ENCODE measurements around the gene CD1E. TPM values are rescaled to one million over a fixed set of nuclear protein-coding genes. Genes with fewer than 3 reads are reported as not detected.

CD1E gene
- total and polyA plus RNA-seq, 2 of the 4 experiments (the other 2 are of a cell fraction): not detected

DNA sequence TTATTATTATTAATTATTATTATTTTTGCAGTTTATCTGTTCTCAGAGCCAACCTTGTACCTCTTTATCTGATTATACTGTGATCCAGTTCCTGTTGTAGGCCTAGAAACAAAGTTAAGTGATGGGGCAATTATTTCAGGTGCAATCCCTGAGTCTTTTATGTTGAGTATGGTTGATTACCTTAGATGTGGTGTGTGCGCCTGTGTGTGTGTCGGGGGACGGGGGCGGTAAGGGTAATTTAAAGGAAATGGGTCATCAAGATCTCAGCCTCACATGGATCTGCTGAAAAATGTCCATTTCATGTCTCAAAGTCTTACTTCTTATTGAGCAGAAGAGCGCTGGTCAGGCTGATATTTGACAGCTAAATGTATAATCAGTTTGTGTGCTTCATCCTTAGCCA lies 53.4 kb downstream of the CD1E start:
- DNase-seq: no peak
- no peak overlapping the region for H3K27ac ChIP-seq (ENCODE audit: insufficient read depth, low read length)
- H3K36me3 ChIP-seq (ENCODE audit: control insufficient read depth, insufficient read depth, low read length): no peaks in the 10 kb centered on the region
- no peak overlapping the region for H4K5ac ChIP-seq (ENCODE audit: low read depth, low read length)
- no peaks in the 10 kb centered on the region for H3K9me3 ChIP-seq (ENCODE audit: control insufficient read depth, insufficient read depth, low read length)
- in situ Hi-C loops (cut with MboI; ENCODE audit: low sequenced_read_pairs) (no loop called here), dilution Hi-C loops (cut with HindIII; ENCODE audit: low sequenced_read_pairs, unreplicated experiment) (no loop called here), intact Hi-C loops (cut with micrococcal nuclease) (no loop called here)
- POLR2A ChIA-PET (ENCODE audit: unreplicated experiment): no interaction called here
- no peak for TF ChIP-seq SMC3 (IDR thresholded peaks at IDR 0.05; ENCODE audit: low read depth, low read length)
- TF ChIP-seq, protein P1, sequence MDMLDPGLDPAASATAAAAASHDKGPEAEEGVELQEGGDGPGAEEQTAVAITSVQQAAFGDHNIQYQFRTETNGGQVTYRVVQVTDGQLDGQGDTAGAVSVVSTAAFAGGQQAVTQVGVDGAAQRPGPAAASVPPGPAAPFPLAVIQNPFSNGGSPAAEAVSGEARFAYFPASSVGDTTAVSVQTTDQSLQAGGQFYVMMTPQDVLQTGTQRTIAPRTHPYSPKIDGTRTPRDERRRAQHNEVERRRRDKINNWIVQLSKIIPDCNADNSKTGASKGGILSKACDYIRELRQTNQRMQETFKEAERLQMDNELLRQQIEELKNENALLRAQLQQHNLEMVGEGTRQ (IDR thresholded peaks at IDR 0.05; ENCODE audit: low read depth, low read length): no peak
- TF ChIP-seq, protein P2, sequence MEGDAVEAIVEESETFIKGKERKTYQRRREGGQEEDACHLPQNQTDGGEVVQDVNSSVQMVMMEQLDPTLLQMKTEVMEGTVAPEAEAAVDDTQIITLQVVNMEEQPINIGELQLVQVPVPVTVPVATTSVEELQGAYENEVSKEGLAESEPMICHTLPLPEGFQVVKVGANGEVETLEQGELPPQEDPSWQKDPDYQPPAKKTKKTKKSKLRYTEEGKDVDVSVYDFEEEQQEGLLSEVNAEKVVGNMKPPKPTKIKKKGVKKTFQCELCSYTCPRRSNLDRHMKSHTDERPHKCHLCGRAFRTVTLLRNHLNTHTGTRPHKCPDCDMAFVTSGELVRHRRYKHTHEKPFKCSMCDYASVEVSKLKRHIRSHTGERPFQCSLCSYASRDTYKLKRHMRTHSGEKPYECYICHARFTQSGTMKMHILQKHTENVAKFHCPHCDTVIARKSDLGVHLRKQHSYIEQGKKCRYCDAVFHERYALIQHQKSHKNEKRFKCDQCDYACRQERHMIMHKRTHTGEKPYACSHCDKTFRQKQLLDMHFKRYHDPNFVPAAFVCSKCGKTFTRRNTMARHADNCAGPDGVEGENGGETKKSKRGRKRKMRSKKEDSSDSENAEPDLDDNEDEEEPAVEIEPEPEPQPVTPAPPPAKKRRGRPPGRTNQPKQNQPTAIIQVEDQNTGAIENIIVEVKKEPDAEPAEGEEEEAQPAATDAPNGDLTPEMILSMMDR (conservative IDR thresholded peaks at IDR 0.05; ENCODE audit: low read depth, low read length): no peak
- TF ChIP-seq CHD1 (IDR thresholded peaks at IDR 0.05; ENCODE audit: low read depth, low read length): no peak
- TF ChIP-seq BHLHE40 (IDR thresholded peaks at IDR 0.05; ENCODE audit: low read depth, low read length): no peak
- no peak for TF ChIP-seq FOS (IDR thresholded peaks at IDR 0.05; ENCODE audit: low read depth, low read length)
- TF ChIP-seq POLR2A (IDR thresholded peaks at IDR 0.05; ENCODE audit: low read depth, low read length): no peak
- TF ChIP-seq RAD21 (IDR thresholded peaks at IDR 0.05; ENCODE audit: low read length): no peak
- no peak for TF ChIP-seq NFE2L2 (IDR thresholded peaks at IDR 0.05; ENCODE audit: low read depth, low read length)
- H3K4ac ChIP-seq (ENCODE audit: low read depth, low read length): no peak overlapping the region
- H3K23ac ChIP-seq (ENCODE audit: low read depth, low read length): no peak overlapping the region
- no peak overlapping the region for H4K8ac ChIP-seq (ENCODE audit: low read depth in 2 of 2, low read length in 2 of 2)
- CTCF ChIA-PET: no interaction called here
- no TSS peak for BruUV-seq (replicated peaks)
- H4K91ac ChIP-seq (ENCODE audit: insufficient read depth, low read depth, low read length): no peak overlapping the region
- H3K4me2 ChIP-seq (ENCODE audit: low read depth, low read length): no peak overlapping the region
- H3K14ac ChIP-seq (replicated peaks; ENCODE audit: low read depth, low read length): no peak overlapping the region
- no peak overlapping the region for H2BK20ac ChIP-seq (ENCODE audit: low read depth, low read length)
- no peak overlapping the region for H2AK5ac ChIP-seq (ENCODE audit: low read depth, low read length)
- H4K20me1 ChIP-seq (ENCODE audit: insufficient read depth, low read length): no peaks in the 10 kb centered on the region
- H2AFZ ChIP-seq (replicated peaks; ENCODE audit: low read length, poor library complexity): no peak overlapping the region
- H2BK15ac ChIP-seq (ENCODE audit: low read depth, low read length): no peak overlapping the region
- no peak overlapping the region for H2BK5ac ChIP-seq (ENCODE audit: low read depth, low read length, poor library complexity, severe bottlenecking)
- H3K18ac ChIP-seq (ENCODE audit: low read depth, low read length): no peak overlapping the region
- H3K9ac ChIP-seq (ENCODE audit: low read depth, low read length): no peak overlapping the region
- no CpG with 5 or more reads among the region's 5 CpGs for WGBS, 2 experiments (ENCODE audit: extremely low coverage in 2 of 2, insufficient read length in 1 of 2)
- no peaks in the 10 kb centered on the region for H3K27me3 ChIP-seq (ENCODE audit: control insufficient read depth, insufficient read depth, low read length)
- no peak overlapping the region for H2AK9ac ChIP-seq (replicated peaks; ENCODE audit: low read depth, low read length, poor library complexity)
- no peak overlapping the region for H3K56ac ChIP-seq (ENCODE audit: extremely low read depth, insufficient read depth, low read length)
- no peak for ATAC-seq (ENCODE audit: low read depth)
- no peak overlapping the region for H3K4me3 ChIP-seq (ENCODE audit: insufficient read depth, low read depth, low read length)
- H3K9me1 ChIP-seq (ENCODE audit: insufficient read depth, low read length): no peaks in the 10 kb centered on the region
- H3K4me1 ChIP-seq (ENCODE audit: control insufficient read depth, insufficient read depth, low read length): no peaks in the 10 kb centered on the region
- no peaks in the 10 kb centered on the region for H3K79me1 ChIP-seq (ENCODE audit: low read depth in 1 of 2, low read length in 2 of 2)
- no peak overlapping the region for H2BK120ac ChIP-seq (ENCODE audit: low read depth, low read length)

Other genes with a start within 250 kb of the CD1E start
- gene CD1D, start 173.0 kb upstream of the CD1E start, total RNA-seq (2012; rRNA removed): not detected in 2 replicates
- not detected in 2 replicates for gene CD1D, start 173.0 kb upstream of the CD1E start, polyA plus RNA-seq (2012; rRNA removed)
- gene CD1A, start 99.5 kb upstream of the CD1E start, total RNA-seq (2012; rRNA removed): not detected in 2 replicates
- not detected in 2 replicates for gene CD1A, start 99.5 kb upstream of the CD1E start, polyA plus RNA-seq (2012; rRNA removed)
- gene CD1C, start 64.0 kb upstream of the CD1E start, total RNA-seq (2012; rRNA removed): not detected in 2 replicates
- not detected in 2 replicates for gene CD1C, start 64.0 kb upstream of the CD1E start, polyA plus RNA-seq (2012; rRNA removed)
- not detected in 2 replicates for gene CD1B, start 22.4 kb upstream of the CD1E start, total RNA-seq (2012; rRNA removed)
- not detected in 2 replicates for gene CD1B, start 22.4 kb upstream of the CD1E start, polyA plus RNA-seq (2012; rRNA removed)
- gene OR10T2, start 45.6 kb downstream of the CD1E start, total RNA-seq (2012; rRNA removed): not detected in 2 replicates
- gene OR10T2, start 45.6 kb downstream of the CD1E start, polyA plus RNA-seq (2012; rRNA removed): not detected in 2 replicates
- not detected in 2 replicates for gene OR10K2, start 72.3 kb downstream of the CD1E start, total RNA-seq (2012; rRNA removed)
- not detected in 2 replicates for gene OR10K2, start 72.3 kb downstream of the CD1E start, polyA plus RNA-seq (2012; rRNA removed)
- gene OR10K1, start 107.9 kb downstream of the CD1E start, total RNA-seq (2012; rRNA removed): not detected in 2 replicates
- gene OR10K1, start 107.9 kb downstream of the CD1E start, polyA plus RNA-seq (2012; rRNA removed): not detected in 2 replicates
- not detected in 2 replicates for gene OR10R2, start 118.3 kb downstream of the CD1E start, total RNA-seq (2012; rRNA removed)
- not detected in 2 replicates for gene OR10R2, start 118.3 kb downstream of the CD1E start, polyA plus RNA-seq (2012; rRNA removed)
- gene OR6Y1, start 200.5 kb downstream of the CD1E start, total RNA-seq (2012; rRNA removed): not detected in 2 replicates
- not detected in 2 replicates for gene OR6Y1, start 200.5 kb downstream of the CD1E start, polyA plus RNA-seq (2012; rRNA removed)
- gene OR6P1, start 216.7 kb downstream of the CD1E start, total RNA-seq (2012; rRNA removed): not detected in 2 replicates
- not detected in 2 replicates for gene OR6P1, start 216.7 kb downstream of the CD1E start, polyA plus RNA-seq (2012; rRNA removed)
- not detected in 2 replicates for gene OR10X1, start 226.0 kb downstream of the CD1E start, total RNA-seq (2012; rRNA removed)
- not detected in 2 replicates for gene OR10X1, start 226.0 kb downstream of the CD1E start, polyA plus RNA-seq (2012; rRNA removed)

Measured in IMR-90 (cell line).